K562 (cell line): Measurements from ENCODE around the gene GRPEL2. TPM values are rescaled to one million over a fixed set of nuclear protein-coding genes. Genes with fewer than 3 reads are reported as not detected.
A peak's percentile ranks its signal among the peaks of the same experiment; 100 is the strongest.

Experiments used
- ATAC-seq: fragments of 200-7000 bp; cut with Tn5 transposase; 3 replicates; pipeline ENCODE4 v1.9.1; 2020; ENCODE audit warnings: moderate library complexity
- BruUV-seq: library from RNA; stranded (reverse); fragments of 400-500 nt; replicated peaks from 2 replicates; lab custom pipeline; 2021; lab: Mats Ljungman, UMichigan
- CTCF ChIA-PET: fragments of 300-600 bp; formaldehyde crosslinking; extraction: SDS; loops from one replicate; lab custom pipeline; 2021; ENCODE audit warnings: low intra/inter-chr PET ratio; lab: Yijun Ruan, JAX
- POLR2A ChIA-PET: fragments of 300-600, 350-650 bp; sonication (Branson Sonifier 250); formaldehyde crosslinking; extraction: SDS; loops from one replicate; lab custom pipeline; 2021; ENCODE audit warnings: antibody characterized with exemption, inconsistent platforms; lab: Yijun Ruan, JAX
- DNase-seq, 4 experiments: peaks; one replicate each; pipeline versions ENCODE4 v3.0.0 to v3.0.0-alpha.2; 2011 to 2018; ENCODE audit warnings: low spot score in 3 of 4, mixed read lengths in 3 of 4; ENCODE audit errors: extremely low read depth in 1 of 4
- FAIRE-seq: peaks from 2 replicates; lab custom pipeline; 2011; peaks lifted over from hg19 to GRCh38; lab: Jason Lieb, UNC
- H2AFZ ChIP-seq: 2 replicates; pipeline ENCODE4 v1.6.0; 2011; ENCODE audit warnings: low read depth, low read length, control low read depth, inconsistent platforms
- H3K27ac ChIP-seq: fragments of 200-600 bp; 3 replicates; pipeline ENCODE4 v1.8.0; 2011; ENCODE audit warnings: low read depth, mild to moderate bottlenecking, control low read depth, inconsistent platforms, low read length, moderate library complexity, mixed read lengths; ENCODE audit errors: extremely low read depth
- H3K27me3 ChIP-seq, 2 experiments: fragments of 300-600 bp in 1 of 2; 2 replicates in 1 of 2; 3 replicates in 1 of 2; pipeline versions ENCODE4 v1.6.0 to v1.8.0; 2011; ENCODE audit warnings: inconsistent platforms in 2 of 2, low read length in 2 of 2, mild to moderate bottlenecking in 1 of 2, mixed read lengths in 1 of 2, moderate library complexity in 1 of 2; ENCODE audit not compliant: control insufficient read depth in 2 of 2, insufficient read depth in 2 of 2
- H3K36me3 ChIP-seq: fragments of 300-600 bp; 3 replicates; pipeline ENCODE4 v1.8.0; 2011; ENCODE audit warnings: mild to moderate bottlenecking, low read length, inconsistent platforms; ENCODE audit not compliant: control insufficient read depth, insufficient read depth
- H3K4me1 ChIP-seq, 2 experiments: fragments of 200-600 bp in 1 of 2; replicated peaks in 1 of 2; 2 replicates in 1 of 2; 3 replicates in 1 of 2; pipeline versions ENCODE4 v1.5.1 to v1.8.0; 2011; ENCODE audit warnings: inconsistent platforms in 2 of 2, low read length in 2 of 2, mild to moderate bottlenecking in 1 of 2, mixed read lengths in 1 of 2, moderate library complexity in 1 of 2; ENCODE audit not compliant: control insufficient read depth in 2 of 2, insufficient read depth in 2 of 2
- H3K4me2 ChIP-seq: 2 replicates; pipeline ENCODE4 v1.6.1; 2011; ENCODE audit warnings: low read length, control low read depth, inconsistent platforms, mixed read lengths; ENCODE audit not compliant: insufficient read depth
- H3K4me3 ChIP-seq: fragments of 200-600 bp; sonication (generic), shearing (Covaris generic); 2 replicates; pipeline ENCODE4 v1.5.1; 2016; ENCODE audit warnings: control low read depth, inconsistent platforms
- H3K79me2 ChIP-seq: fragments of 200-600 bp; 3 replicates; pipeline ENCODE4 v1.8.0; 2011; ENCODE audit warnings: low read length, inconsistent platforms; ENCODE audit not compliant: control insufficient read depth, insufficient read depth
- H3K9ac ChIP-seq, 2 experiments: 2 replicates each; pipeline versions ENCODE4 v1.6.0 to v1.6.1; 2011; ENCODE audit warnings: low read depth in 2 of 2, low read length in 2 of 2, control low read depth in 1 of 2, inconsistent platforms in 1 of 2, mild to moderate bottlenecking in 1 of 2, mixed read lengths in 1 of 2; ENCODE audit not compliant: insufficient read depth in 1 of 2
- H3K9me1 ChIP-seq: one replicate; pipeline ENCODE4 v1.6.0; 2011; ENCODE audit warnings: inconsistent platforms, mild to moderate bottlenecking, low read length, moderate library complexity; ENCODE audit not compliant: control insufficient read depth, insufficient read depth
- H3K9me3 ChIP-seq: replicated peaks from 2 replicates; pipeline ENCODE4 v1.5.1; 2011; ENCODE audit warnings: low read depth, low read length, inconsistent platforms; ENCODE audit not compliant: control insufficient read depth, insufficient read depth
- H4K20me1 ChIP-seq: replicated peaks from 2 replicates; pipeline ENCODE4 v1.6.1; 2011; ENCODE audit warnings: low read length, inconsistent platforms, mixed read lengths; ENCODE audit not compliant: control insufficient read depth, insufficient read depth
- ELF2 ChIP-seq: fragments of 250-450 bp; sonication (Bioruptor Pico); IDR thresholded peaks from 2 replicates; pipeline ENCODE4 v1.5.0; 2021; ENCODE audit warnings: mild to moderate bottlenecking
- HEY1 ChIP-seq: fragments of 250-450 bp; sonication (Bioruptor Pico); IDR thresholded peaks from 2 replicates; pipeline ENCODE4 v1.5.0; 2020; ENCODE audit warnings: mild to moderate bottlenecking, moderate library complexity, borderline replicate concordance
- MTA1 ChIP-seq: fragments of 450-650 bp; IDR thresholded peaks from 2 replicates; pipeline ENCODE4 v1.6.1; 2017; ENCODE audit warnings: borderline replicate concordance
- NBN ChIP-seq: fragments of 450-650 bp; IDR thresholded peaks from 2 replicates; pipeline ENCODE4 v1.6.1; 2016; ENCODE audit warnings: low read depth, mild to moderate bottlenecking
- NCOA4 ChIP-seq: fragments of 450-650 bp; IDR thresholded peaks from 2 replicates; pipeline ENCODE4 v1.6.1; 2018; ENCODE audit warnings: mild to moderate bottlenecking; ENCODE audit not compliant: partially characterized antibody
- POLR2G ChIP-seq: fragments of 200-400 bp; formaldehyde crosslinking; IDR thresholded peaks from 2 replicates; pipeline ENCODE4 v1.6.1; 2017; ENCODE audit warnings: low read depth, mild to moderate bottlenecking, antibody characterized with exemption, low read length, moderate library complexity
- RAD51 ChIP-seq: fragments of 450-650 bp; IDR thresholded peaks from 2 replicates; pipeline ENCODE4 v1.7.1; 2016; ENCODE audit warnings: low read depth, mild to moderate bottlenecking, borderline replicate concordance
- RNF2 ChIP-seq: sonication (generic); IDR thresholded peaks from 2 replicates; pipeline ENCODE4 v1.6.1; 2016
- SPI1 ChIP-seq: IDR thresholded peaks from 2 replicates; pipeline ENCODE4 v1.6.1; 2011; ENCODE audit warnings: low read depth, low read length, control low read depth, borderline replicate concordance
- TAF7 ChIP-seq: fragments of 450-650 bp; IDR thresholded peaks from 2 replicates; pipeline ENCODE4 v1.6.1; 2016; ENCODE audit warnings: missing genetic modification characterization, missing compliant biosample characterization
- ZNF583 ChIP-seq: fragments of 250-450 bp; sonication (Bioruptor Pico); IDR thresholded peaks from 2 replicates; pipeline ENCODE4 v1.4.0; 2020
- WGBS: fragments of 100-300 bp; shearing (Covaris generic); methylation state at CpG from one replicate; pipeline ENCODE4 v1.1.6; 2016; ENCODE audit warnings: low coverage, mixed read lengths; ENCODE audit not compliant: insufficient coverage; ENCODE audit errors: missing lambda C conversion rate; 5-methylcytosine and 5-hydroxymethylcytosine counted together
- in situ Hi-C: fragments of 300-500 bp; cut with MboI; formaldehyde crosslinking; loops from 4 replicates; pipeline ENCODE4 v1.15.0; 2018; ENCODE audit warnings: inconsistent platforms, mixed read lengths
- intact Hi-C: fragments of 100-400 bp; cut with micrococcal nuclease; formaldehyde crosslinking; loops from 2 replicates; pipeline ENCODE4 v1.14.2; 2022
- polyA plus RNA-seq, 8 experiments: library from polyadenylated mRNA; depleted of rRNA in 4 of 8; stranded (reverse) in 5 of 8; unstranded in 3 of 8; fragments of >200 nt; fragmentation: Nextera tagmentation in 2 of 8; fragmentation: Illumina TruSeq in 1 of 8; extraction: Ambion mirVana in 2 of 8; extraction: Trizol in 1 of 8; gene quantifications; 2 replicates each; pipeline versions ENCODE4 v1.2.1 to v1.2.3, GENCODE V29; 2011 to 2014; ENCODE audit warnings: inconsistent platforms in 1 of 8, missing spikeins in 1 of 8
- total RNA-seq, 7 experiments: library from RNA; depleted of rRNA in 6 of 7; stranded (reverse); fragments of >200 nt in 6 of 7; fragmentation: Illumina TruSeq in 2 of 7; extraction: Trizol in 2 of 7; gene quantifications; 2 replicates each; pipeline versions ENCODE4 v1.2.1 to v1.2.3, GENCODE V29; 2011 to 2021; ENCODE audit warnings: low replicate concordance in 1 of 7

The GRPEL2 gene
- total and polyA plus RNA-seq, 9 of the 15 experiments (the other 6 are each of a cell fraction or from before 2014, with no cell fraction given), result 11.2 to 40.5 (median 25.8) TPM

GRCh38 chr5:149362541-149362940 is 17.2 kb downstream of the GRPEL2 start:
- WGBS, result 71% methylated on average over 12 of the region's 12 CpGs
- CTCF ChIA-PET, result no interaction called here
- in situ Hi-C loops, result no loop called here
- POLR2A ChIA-PET, result interaction anchor here (0.6 to 1.4 kb wide), 3 partner anchors 9 to 259 kb away, joined by 3 read pairs; no protein-coding TSS in a partner anchor
- no peak overlapping the region for H3K4me3 ChIP-seq
- no peak overlapping the region for H2AFZ ChIP-seq
- 0 out of 2 replicates have a peak, but pooled peaks have one; percentile 32 for TF ChIP-seq POLR2G
- no peak for TF ChIP-seq RNF2
- TF ChIP-seq NBN, result no peak
- no peaks in the 10 kb centered on the region for H3K9me3 ChIP-seq
- no TSS peak for BruUV-seq
- H3K36me3 ChIP-seq, result no peaks in the 10 kb centered on the region
- no peaks in the 10 kb centered on the region for H4K20me1 ChIP-seq
- H3K4me1 ChIP-seq, result peaks cover 24 to 33% of the 10 kb centered on the region in 2 experiments; a peak in 4 of 5 replicates
- no peaks in the 10 kb centered on the region for H3K27me3 ChIP-seq
- peaks cover 12% of the 10 kb centered on the region; the same call in 2 of the 3 replicates for H3K79me2 ChIP-seq
- ATAC-seq (no peak), DNase-seq (no peak), FAIRE-seq (no peak)
- no peaks in the 10 kb centered on the region for H3K9me1 ChIP-seq
- intact Hi-C loops, result no loop called here
- H3K27ac ChIP-seq, result no peak overlapping the region
- H3K9ac ChIP-seq, result peak overlapping the region in 1 of 2 experiments; percentile 65; a peak in 1 of 4 replicates
- H3K4me2 ChIP-seq, result no peak overlapping the region

- peaks cover 27 to 29% of the 10 kb centered on the region in 2 experiments; a peak in 4 of 5 replicates for H3K4me1 ChIP-seq
- POLR2A ChIA-PET, result interaction anchor here (0.7 to 1.6 kb wide), 4 partner anchors 8 to 101 kb away, joined by 3 read pairs; no protein-coding TSS in a partner anchor
- no peak overlapping the region for H2AFZ ChIP-seq
- in situ Hi-C loops, result no loop called here
- CTCF ChIA-PET, result no interaction called here
- H3K4me2 ChIP-seq, result no peak overlapping the region
- no peaks in the 10 kb centered on the region for H3K9me1 ChIP-seq
- intact Hi-C loops, result no loop called here
- no peaks in the 10 kb centered on the region for H3K27me3 ChIP-seq
- TF ChIP-seq RAD51, result no peak
- TF ChIP-seq HEY1 (CRISPR knock-in tag), result no peak
- no peak for TF ChIP-seq NCOA4
- no peak for TF ChIP-seq MTA1
- TF ChIP-seq TAF7 (tag), result no peak
- no peak for TF ChIP-seq ELF2 (CRISPR knock-in tag)
- TF ChIP-seq ZNF583, result no peak
- TF ChIP-seq SPI1, result peak; percentile 39; the same call in 1 of the 2 replicates
- TF ChIP-seq, all 486 proteins: peak for 1
- DNase-seq (no peak), FAIRE-seq (no peak), ATAC-seq (no peak)
- Histone ChIP-seq H3K27ac (no peak overlapping the region), H3K79me2 (peaks cover 7% of the 10 kb centered on the region; the same call in 2 of the 3 replicates), H3K4me3 (no peak overlapping the region), H3K9ac (no peak overlapping the region), H3K9me3 (no peaks in the 10 kb centered on the region), H3K36me3 (no peaks in the 10 kb centered on the region), H4K20me1 (no peaks in the 10 kb centered on the region)
- no TSS peak for BruUV-seq
These were observed 18.1 kb downstream of the GRPEL2 start for GRCh38 chr5:149363358-149363757.
